Measurements from ENCODE around the gene HLCS.

Gene HLCS

GRCh38 chr21:36790616-36791015 is 175.9 kb downstream of the HLCS start:
- Histone ChIP-seq H2AFZ (ENCODE audit: low read depth) (no peak overlapping the region), H3K4me2 (no peak overlapping the region), H3K36me3 (ENCODE audit: insufficient read depth) (no peaks in the 10 kb centered on the region), H3K9ac (no peak overlapping the region), H3K27me3 (ENCODE audit: insufficient read depth, low read depth) (no peaks in the 10 kb centered on the region), H4K20me1 (ENCODE audit: insufficient read depth) (no peaks in the 10 kb centered on the region), H3K4me1 (ENCODE audit: low read depth, poor library complexity, severe bottlenecking) (no peaks in the 10 kb centered on the region), H3K4me3 (IDR thresholded peaks at IDR 0.05; ENCODE audit: insufficient read depth, low read depth, low read length) (no peak overlapping the region), H3K79me2 (ENCODE audit: insufficient read depth, low read depth) (no peaks in the 10 kb centered on the region), H3K27ac (no peak overlapping the region)
- TF ChIP-seq CTCF (conservative IDR thresholded peaks at IDR 0.05; ENCODE audit: low read depth, low read length), result no peak

- no peak for TF ChIP-seq CTCF (conservative IDR thresholded peaks at IDR 0.05; ENCODE audit: low read depth, low read length)
- H3K9ac ChIP-seq, result no peak overlapping the region
- H3K4me3 ChIP-seq (IDR thresholded peaks at IDR 0.05; ENCODE audit: insufficient read depth, low read depth, low read length), result no peak overlapping the region
- H3K79me2 ChIP-seq (ENCODE audit: insufficient read depth, low read depth), result no peaks in the 10 kb centered on the region
- H3K36me3 ChIP-seq (ENCODE audit: insufficient read depth), result no peaks in the 10 kb centered on the region
- H4K20me1 ChIP-seq (ENCODE audit: insufficient read depth), result no peaks in the 10 kb centered on the region
- H3K27me3 ChIP-seq (ENCODE audit: insufficient read depth, low read depth), result no peaks in the 10 kb centered on the region
- H2AFZ ChIP-seq (ENCODE audit: low read depth), result no peak overlapping the region
- no peak overlapping the region for H3K27ac ChIP-seq
- H3K4me1 ChIP-seq (ENCODE audit: low read depth, poor library complexity, severe bottlenecking), result no peaks in the 10 kb centered on the region
- H3K4me2 ChIP-seq, result no peak overlapping the region
Observed at GRCh38 chr21:36788120-36788638, 178.3 kb downstream of the HLCS start.

GRCh38 chr21:36786186-36786585 is 180.3 kb downstream of the HLCS start:
- Histone ChIP-seq H3K4me3 (IDR thresholded peaks at IDR 0.05; ENCODE audit: insufficient read depth, low read depth, low read length) (no peak overlapping the region), H3K27ac (no peak overlapping the region), H3K36me3 (ENCODE audit: insufficient read depth) (no peaks in the 10 kb centered on the region), H3K79me2 (ENCODE audit: insufficient read depth, low read depth) (no peaks in the 10 kb centered on the region), H3K4me2 (no peak overlapping the region), H4K20me1 (ENCODE audit: insufficient read depth) (no peaks in the 10 kb centered on the region), H3K4me1 (ENCODE audit: low read depth, poor library complexity, severe bottlenecking) (no peaks in the 10 kb centered on the region), H3K27me3 (ENCODE audit: insufficient read depth, low read depth) (no peaks in the 10 kb centered on the region), H3K9ac (no peak overlapping the region), H2AFZ (ENCODE audit: low read depth) (no peak overlapping the region)
- no peak for TF ChIP-seq CTCF (conservative IDR thresholded peaks at IDR 0.05; ENCODE audit: low read depth, low read length)

GRCh38 chr21:36785615-36786014 is 180.9 kb downstream of the HLCS start:
- H3K27me3 ChIP-seq (ENCODE audit: insufficient read depth, low read depth), result no peaks in the 10 kb centered on the region
- H3K4me3 ChIP-seq (IDR thresholded peaks at IDR 0.05; ENCODE audit: insufficient read depth, low read depth, low read length), result no peak overlapping the region
- H3K36me3 ChIP-seq (ENCODE audit: insufficient read depth), result no peaks in the 10 kb centered on the region
- H3K27ac ChIP-seq, result no peak overlapping the region
- H3K4me2 ChIP-seq, result no peak overlapping the region
- no peak for TF ChIP-seq CTCF (conservative IDR thresholded peaks at IDR 0.05; ENCODE audit: low read depth, low read length)
- no peaks in the 10 kb centered on the region for H3K4me1 ChIP-seq (ENCODE audit: low read depth, poor library complexity, severe bottlenecking)
- H3K9ac ChIP-seq, result no peak overlapping the region
- no peak overlapping the region for H2AFZ ChIP-seq (ENCODE audit: low read depth)
- H4K20me1 ChIP-seq (ENCODE audit: insufficient read depth), result no peaks in the 10 kb centered on the region
- H3K79me2 ChIP-seq (ENCODE audit: insufficient read depth, low read depth), result no peaks in the 10 kb centered on the region
